ENCODE results near the gene ZNF780A.
A peak's percentile ranks its signal among the peaks of the same experiment; 100 is the strongest.
"Not testable (repeated sequence)": the region's sequence is repeated elsewhere in the genome, so short reads cannot be mapped to it uniquely, and the experiment has no call there.

Gene ZNF780A

GRCh38 chr19:40081411-40081810 lies 9.3 kb downstream of the ZNF780A start:
- DNase-seq = no peak

GRCh38 chr19:40080289-40080688 lies 10.5 kb downstream of the ZNF780A start:
- no peak for DNase-seq

- DNase-seq = no peak
These were observed 12.4 kb downstream of the ZNF780A start for GRCh38 chr19:40078377-40078776.

- DNase-seq = no peak
These were observed 20.7 kb downstream of the ZNF780A start for GRCh38 chr19:40070058-40070457.

GRCh38 chr19:40059624-40060023 lies 31.1 kb downstream of the ZNF780A start:
- DNase-seq = no peak

GRCh38 chr19:40057166-40057565 lies 33.6 kb downstream of the ZNF780A start:
- no peak for DNase-seq

GRCh38 chr19:40056505-40056904 lies 34.2 kb downstream of the ZNF780A start:
- DNase-seq = no peak

- DNase-seq = peak; percentile 5
These were observed 34.8 kb downstream of the ZNF780A start, which contains the start of gene ZNF780B for GRCh38 chr19:40055832-40056504. Gene ZNF780B (minus strand): TSS chr19:40056231. CDS start chr19:40050332, 5,899 bp downstream.

- DNase-seq = no peak
These were observed 35.7 kb downstream of the ZNF780A start for GRCh38 chr19:40055049-40055448.

GRCh38 chr19:40054632-40055031 lies 36.1 kb downstream of the ZNF780A start:
- DNase-seq = no peak

GRCh38 chr19:40053491-40053890 lies 37.3 kb downstream of the ZNF780A start:
- no peak for DNase-seq

GRCh38 chr19:40041718-40042117 lies 49.0 kb downstream of the ZNF780A start:
- not testable (repeated sequence) for DNase-seq

- not testable (repeated sequence) for DNase-seq
These were observed 52.7 kb downstream of the ZNF780A start for GRCh38 chr19:40038047-40038446.

- DNase-seq = no peak
These were observed 54.7 kb downstream of the ZNF780A start for GRCh38 chr19:40035996-40036395.

GRCh38 chr19:40033989-40034560 lies 56.7 kb downstream of the ZNF780A start:
- DNase-seq = no peak

- no peak for DNase-seq
These were observed 64.2 kb downstream of the ZNF780A start for GRCh38 chr19:40026597-40026970.

- no peak for DNase-seq
These were observed 64.7 kb downstream of the ZNF780A start for GRCh38 chr19:40025938-40026596.

GRCh38 chr19:40023969-40024368 lies 66.8 kb downstream of the ZNF780A start:
- no peak for DNase-seq
